Measurements from ENCODE around the gene BRAT1. TPM values are rescaled to one million over a fixed set of nuclear protein-coding genes. Genes with fewer than 3 reads are reported as not detected.
A peak's percentile ranks its signal among the peaks of the same experiment; 100 is the strongest.

The BRAT1 gene
- total RNA-seq, 2 donors from 2014 or later, result 42.1 to 42.7 TPM

DNA sequence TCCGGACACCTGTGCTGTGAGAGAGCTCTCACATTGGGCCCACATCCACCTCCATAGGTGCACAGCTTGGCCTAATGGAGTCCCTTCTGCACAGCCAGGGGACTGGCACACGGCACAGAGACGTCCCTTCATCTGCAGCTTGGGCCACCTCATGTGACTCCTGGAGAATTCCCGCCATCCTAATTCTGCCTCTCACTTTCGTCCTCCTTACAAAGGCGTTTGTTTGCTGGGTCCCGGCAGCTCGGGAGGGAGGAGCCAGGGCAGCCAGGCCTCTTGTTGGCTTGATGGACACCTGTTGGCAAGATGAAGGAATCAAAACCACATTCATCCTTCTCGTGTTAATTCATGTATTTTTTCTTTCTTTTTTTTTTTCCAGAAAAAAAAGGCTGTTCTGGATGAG, 45.7 kb upstream of the BRAT1 start:
- no peaks in the 10 kb centered on the region for H3K27me3 ChIP-seq (ENCODE audit: control insufficient read depth, insufficient read depth, low read length, poor library complexity, severe bottlenecking)
- Mint-ChIP-seq H3K4me1 (peaks cover 4% of the 10 kb centered on the region), H3K27me3 (ENCODE audit: insufficient read depth) (no peaks in the 10 kb centered on the region), H3K27ac (no peak overlapping the region), H3K4me3 (no peak overlapping the region), H3K36me3 (ENCODE audit: low read depth) (peaks cover 36% of the 10 kb centered on the region), H3K9me3 (no peaks in the 10 kb centered on the region)
- no peak overlapping the region for H3K4me3 ChIP-seq (ENCODE audit: low read length)
- no peak for TF ChIP-seq CTCF (conservative IDR thresholded peaks at IDR 0.05)
- H3K27ac ChIP-seq (ENCODE audit: low read depth, low read length), result no peak overlapping the region
- H3K9me3 ChIP-seq (ENCODE audit: control insufficient read depth, low read length), result no peaks in the 10 kb centered on the region
- peaks cover 23% of the 10 kb centered on the region for H3K36me3 ChIP-seq (ENCODE audit: control insufficient read depth, insufficient read depth, low read length)
- H3K4me1 ChIP-seq (ENCODE audit: control insufficient read depth, insufficient read depth, low read length), result peaks cover 3% of the 10 kb centered on the region
- H3K9ac ChIP-seq (ENCODE audit: extremely low read depth, low read length, poor library complexity, severe bottlenecking), result no peak overlapping the region
- WGBS, 2 experiments (ENCODE audit: insufficient coverage in 1 of 2, insufficient read length in 1 of 2), result 73 to 85% methylated on average over 6 to 9 of the region's 9 CpGs
- peak; percentile 80 for DNase-seq

GRCh38 chr7:2598154-2598823, 43.0 kb upstream of the BRAT1 start:
- peaks cover 2% of the 10 kb centered on the region for H3K4me1 Mint-ChIP-seq
- Histone ChIP-seq H3K9ac (ENCODE audit: extremely low read depth, low read length, poor library complexity, severe bottlenecking) (no peak overlapping the region), H3K27me3 (ENCODE audit: control insufficient read depth, insufficient read depth, low read length, poor library complexity, severe bottlenecking) (no peaks in the 10 kb centered on the region), H3K27ac (ENCODE audit: low read depth, low read length) (peak overlapping the region; percentile 84), H3K4me1 (ENCODE audit: control insufficient read depth, insufficient read depth, low read length) (no peaks in the 10 kb centered on the region), H3K9me3 (ENCODE audit: control insufficient read depth, low read length) (no peaks in the 10 kb centered on the region), H3K36me3 (ENCODE audit: control insufficient read depth, insufficient read depth, low read length) (peaks cover 28% of the 10 kb centered on the region), H3K4me3 (ENCODE audit: low read length) (no peak overlapping the region)
- H3K4me3 Mint-ChIP-seq, result no peak overlapping the region
- DNase-seq, result no peak
- no peaks in the 10 kb centered on the region for H3K27me3 Mint-ChIP-seq (ENCODE audit: insufficient read depth)
- no peak for TF ChIP-seq CTCF (conservative IDR thresholded peaks at IDR 0.05)
- peaks cover 49% of the 10 kb centered on the region for H3K36me3 Mint-ChIP-seq (ENCODE audit: low read depth)
- H3K9me3 Mint-ChIP-seq, result no peaks in the 10 kb centered on the region
- H3K27ac Mint-ChIP-seq, result no peak overlapping the region
- WGBS, 2 experiments (ENCODE audit: insufficient coverage in 1 of 2, insufficient read length in 1 of 2), result 91 to 94% methylated on average over 14 to 29 of the region's 29 CpGs

DNA sequence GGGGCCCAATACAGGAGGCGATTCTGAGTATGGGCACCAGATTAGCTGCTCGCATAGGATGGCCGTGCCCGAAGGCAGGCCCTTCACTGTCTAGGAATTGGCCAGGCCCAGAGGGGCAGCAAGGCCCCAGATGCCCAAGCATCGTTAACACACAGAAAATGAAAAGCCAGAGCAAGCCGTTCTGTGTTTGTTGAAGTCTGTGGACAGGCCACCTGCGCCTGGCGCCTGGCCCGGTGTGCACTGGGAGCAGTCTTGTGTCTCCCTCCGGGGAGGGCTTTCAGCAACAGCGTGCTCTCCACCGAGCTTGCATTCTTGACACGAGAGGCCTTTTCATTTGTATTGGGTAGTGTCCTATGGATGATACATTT, 41.9 kb upstream of the BRAT1 start:
- peaks cover 51% of the 10 kb centered on the region for H3K36me3 Mint-ChIP-seq (ENCODE audit: low read depth)
- H3K4me3 ChIP-seq (ENCODE audit: low read length), result no peak overlapping the region
- no peaks in the 10 kb centered on the region for H3K27me3 Mint-ChIP-seq (ENCODE audit: insufficient read depth)
- no peak overlapping the region for H3K9ac ChIP-seq (ENCODE audit: extremely low read depth, low read length, poor library complexity, severe bottlenecking)
- H3K4me1 ChIP-seq (ENCODE audit: control insufficient read depth, insufficient read depth, low read length), result no peaks in the 10 kb centered on the region
- H3K36me3 ChIP-seq (ENCODE audit: control insufficient read depth, insufficient read depth, low read length), result peaks cover 28% of the 10 kb centered on the region
- H3K4me1 Mint-ChIP-seq, result peaks cover 2% of the 10 kb centered on the region
- H3K9me3 Mint-ChIP-seq, result no peaks in the 10 kb centered on the region
- DNase-seq, result no peak
- H3K27ac ChIP-seq (ENCODE audit: low read depth, low read length), result peak overlapping the region; percentile 17
- H3K9me3 ChIP-seq (ENCODE audit: control insufficient read depth, low read length), result no peaks in the 10 kb centered on the region
- H3K4me3 Mint-ChIP-seq, result no peak overlapping the region
- 89 to 92% methylated on average over 11 to 13 of the region's 13 CpGs for WGBS, 2 experiments (ENCODE audit: insufficient coverage in 1 of 2, insufficient read length in 1 of 2)
- H3K27me3 ChIP-seq (ENCODE audit: control insufficient read depth, insufficient read depth, low read length, poor library complexity, severe bottlenecking), result no peaks in the 10 kb centered on the region
- no peak overlapping the region for H3K27ac Mint-ChIP-seq
- no peak for TF ChIP-seq CTCF (conservative IDR thresholded peaks at IDR 0.05)

Measured in endodermal cell (in vitro differentiated cells).